DMS153 (cell line): ENCODE results near the gene CPNE9.

Source experiments
- DNase-seq: peaks from one replicate; lab custom pipeline; 2025; lab: John Stamatoyannopoulos, UW

CPNE9 gene

DNA sequence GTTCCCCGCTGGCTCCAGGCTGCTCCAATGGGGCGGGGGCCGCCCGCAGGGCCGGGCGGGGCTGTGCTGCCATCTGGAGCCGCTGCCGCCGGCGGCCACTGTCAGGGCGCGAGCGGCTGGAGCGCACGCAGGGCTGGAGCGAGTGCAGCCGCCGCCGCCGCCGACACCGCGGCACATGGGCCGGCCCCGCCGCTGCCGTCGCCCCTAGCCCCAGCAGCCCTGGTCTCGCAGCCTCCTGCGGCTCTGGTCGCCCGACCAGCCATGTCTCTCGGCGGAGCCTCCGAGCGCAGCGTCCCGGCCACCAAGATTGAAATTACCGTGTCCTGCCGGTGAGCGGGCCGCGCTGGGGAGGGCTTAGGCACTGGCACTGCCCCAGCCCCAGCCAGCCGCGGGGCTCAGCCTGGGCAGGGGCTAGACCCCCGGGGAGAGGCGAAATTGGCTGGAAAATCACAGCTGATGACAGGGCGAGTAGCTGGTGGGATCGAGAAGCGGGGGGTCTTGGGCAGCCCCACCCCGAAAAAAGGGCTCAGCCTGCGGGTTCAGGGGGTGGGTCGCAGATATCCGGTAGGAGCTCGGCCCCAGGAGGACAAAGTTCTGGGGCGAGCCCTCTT, at the start of gene CPNE9:
Gene CPNE9, plus strand, starts transcription at position 98 of the 611 bp plus-strand sequence. Its CDS starts 164 bp downstream, at position 262.
- no peak for DNase-seq

DNA sequence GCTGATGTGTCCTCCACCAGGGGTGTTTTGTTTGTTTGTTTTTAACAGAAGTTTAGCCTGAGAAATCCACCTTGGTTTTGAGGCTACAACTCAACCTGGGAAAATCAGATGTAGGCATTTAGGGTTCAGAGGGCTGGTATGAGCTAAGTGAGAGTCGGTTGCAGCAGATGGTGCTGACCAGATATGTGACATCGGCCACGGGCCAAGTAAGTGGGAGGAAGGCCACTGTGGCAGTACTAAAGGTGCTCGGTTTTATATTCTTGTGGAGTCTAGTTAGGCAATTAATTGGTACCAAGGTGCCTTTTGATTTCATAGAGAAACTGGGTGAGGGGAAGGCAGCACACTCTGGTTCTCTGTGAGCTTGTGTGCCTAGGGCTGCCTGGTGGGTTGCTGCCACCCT, 43.8 kb upstream of the CPNE9 start:
- no peak for DNase-seq

DNA sequence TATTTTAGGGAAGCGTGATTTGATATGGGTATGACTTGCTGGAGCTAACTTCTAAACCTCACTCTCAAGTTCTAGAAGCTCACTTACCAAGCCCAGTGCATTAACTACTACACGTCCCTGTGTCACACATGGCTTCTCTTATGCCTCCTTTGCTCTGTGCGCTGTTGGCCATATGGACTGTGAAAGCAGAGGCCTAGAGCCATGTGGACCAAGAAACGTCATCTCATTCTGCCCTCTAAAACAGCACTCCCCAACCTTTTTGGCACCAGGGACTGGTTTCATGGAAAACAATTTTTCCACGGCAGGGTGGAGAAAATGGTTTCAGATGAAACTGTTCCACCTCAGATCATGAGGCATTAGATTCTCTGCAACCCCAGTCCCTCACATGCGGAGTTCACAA, 42.7 kb upstream of the CPNE9 start:
- no peak for DNase-seq

GRCh38 chr3:9664119-9664751, 39.4 kb upstream of the CPNE9 start:
- no peak for DNase-seq

GRCh38 chr3:9666704-9667445, 36.8 kb upstream of the CPNE9 start:
- no peak for DNase-seq

- no peak for DNase-seq
Observed at GRCh38 chr3:9669277-9669676, 34.4 kb upstream of the CPNE9 start.

DNA sequence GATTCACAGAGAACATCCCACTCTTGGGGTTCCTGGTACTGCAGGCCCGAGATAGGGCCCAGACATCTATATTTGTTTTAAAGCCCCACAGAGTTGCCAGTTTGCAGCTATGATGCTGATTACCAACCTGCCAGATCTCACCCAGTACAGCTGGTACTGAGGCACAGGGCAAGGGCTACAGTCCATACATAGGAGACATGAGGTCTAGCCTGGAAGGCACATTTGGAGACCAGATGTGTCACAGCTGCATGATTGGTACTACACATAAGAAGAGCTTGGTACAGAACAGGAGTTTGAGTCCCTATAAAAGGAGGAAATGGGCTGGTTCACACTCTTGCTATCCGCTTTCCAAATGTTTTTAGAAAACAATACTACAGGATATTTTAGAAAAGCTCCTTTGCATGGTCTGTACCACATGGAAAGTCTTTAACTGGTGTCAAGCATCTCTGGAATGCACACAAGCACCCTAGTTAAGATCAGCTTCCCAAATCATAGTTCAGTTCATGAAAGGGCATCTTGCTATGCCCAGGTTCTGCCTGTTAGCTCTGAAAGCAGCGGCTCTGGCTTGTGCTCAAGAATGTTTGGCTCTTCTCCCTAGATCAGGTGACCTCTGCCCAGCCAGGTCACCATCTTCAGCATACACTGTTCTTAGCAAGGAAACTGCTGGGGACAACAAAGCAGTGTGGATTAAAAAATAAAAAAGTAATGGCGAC, 33.8 kb upstream of the CPNE9 start:
- DNase-seq = no peak

DNA sequence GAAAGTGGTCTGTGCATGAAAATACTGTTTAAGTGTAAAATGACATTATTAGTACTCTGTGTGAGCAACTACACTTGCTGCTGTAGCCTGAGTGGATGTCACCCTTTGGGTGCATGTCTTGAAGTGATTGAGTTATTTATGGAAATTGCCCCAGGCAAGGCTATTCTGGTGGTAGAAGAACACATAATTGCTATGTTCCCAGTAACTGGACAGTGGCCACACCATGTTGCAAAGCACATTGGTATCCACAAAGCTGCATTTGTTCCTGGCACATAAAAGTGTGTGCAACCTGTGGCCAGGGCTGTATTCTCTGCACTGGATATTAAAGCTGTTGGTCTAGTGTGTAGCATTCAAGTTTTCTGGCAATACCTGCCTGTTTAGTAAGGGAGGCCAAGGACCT, 30.6 kb upstream of the CPNE9 start:
- DNase-seq = no peak

DNA sequence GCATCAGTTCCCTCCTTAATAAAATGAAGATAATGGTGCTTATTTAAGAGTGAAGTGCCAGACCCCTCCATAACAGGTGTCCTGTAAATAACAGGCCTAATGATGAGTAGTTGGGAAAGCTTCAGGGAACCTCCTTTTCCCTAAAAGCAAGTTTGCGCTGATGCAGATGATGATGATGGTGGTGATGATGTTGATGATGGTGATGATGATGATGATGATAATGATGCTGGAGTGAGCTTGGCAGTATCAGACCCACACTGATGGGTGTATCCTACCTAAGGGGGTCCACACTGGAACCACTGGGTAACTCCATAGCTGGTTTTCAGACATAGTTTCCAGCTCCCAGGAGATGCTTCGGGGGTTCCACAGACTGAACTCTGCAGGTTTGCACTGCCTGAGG, 29.9 kb upstream of the CPNE9 start:
- no peak for DNase-seq

DNA sequence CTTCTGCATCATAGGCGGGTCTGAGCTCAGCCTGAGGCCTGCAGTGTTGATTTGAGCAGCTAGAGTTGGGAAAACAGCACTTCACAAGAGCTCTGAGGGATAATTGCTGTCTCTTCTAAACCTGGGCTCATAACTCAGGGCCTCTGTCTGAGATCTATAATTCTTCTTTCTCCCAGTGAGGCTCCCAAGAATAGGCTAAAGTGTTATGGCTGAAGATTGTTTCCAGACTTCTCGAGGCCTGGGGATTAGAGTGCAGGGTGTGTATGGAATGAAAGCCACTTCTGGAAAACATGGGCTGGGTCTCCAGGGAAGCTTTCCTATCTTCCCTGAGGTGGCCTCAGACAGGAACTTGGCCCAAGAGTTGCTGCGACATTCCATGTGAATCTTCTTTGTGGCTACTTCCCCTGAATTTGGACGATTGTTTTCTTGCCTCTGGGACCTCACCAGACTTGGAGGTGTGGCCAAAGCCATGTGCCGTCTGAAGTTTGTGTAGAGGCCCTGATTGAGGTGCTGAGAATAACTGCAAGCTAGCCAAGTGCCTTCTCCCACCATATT, 27.8 kb upstream of the CPNE9 start:
- DNase-seq = no peak

DNA sequence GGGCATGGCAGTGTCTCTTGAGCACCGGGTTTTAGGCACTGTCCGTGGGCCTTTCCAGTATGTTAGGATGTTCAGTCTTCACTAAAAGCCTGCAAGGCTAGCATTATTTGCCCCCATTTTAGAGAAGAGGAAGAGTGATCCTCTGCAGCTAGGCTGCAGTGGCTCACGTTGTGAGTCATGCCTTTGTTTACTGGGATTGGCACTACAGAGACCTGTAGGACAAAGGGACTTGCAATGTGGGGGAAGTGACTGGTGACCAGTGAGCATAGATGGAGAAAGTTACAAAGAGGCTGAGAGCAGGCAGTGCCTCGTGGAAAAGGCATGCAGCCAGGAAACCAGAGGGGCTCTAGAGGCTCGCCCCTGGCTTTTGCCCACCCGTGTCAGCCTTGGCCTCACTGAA, 26.8 kb upstream of the CPNE9 start:
- no peak for DNase-seq

DNA sequence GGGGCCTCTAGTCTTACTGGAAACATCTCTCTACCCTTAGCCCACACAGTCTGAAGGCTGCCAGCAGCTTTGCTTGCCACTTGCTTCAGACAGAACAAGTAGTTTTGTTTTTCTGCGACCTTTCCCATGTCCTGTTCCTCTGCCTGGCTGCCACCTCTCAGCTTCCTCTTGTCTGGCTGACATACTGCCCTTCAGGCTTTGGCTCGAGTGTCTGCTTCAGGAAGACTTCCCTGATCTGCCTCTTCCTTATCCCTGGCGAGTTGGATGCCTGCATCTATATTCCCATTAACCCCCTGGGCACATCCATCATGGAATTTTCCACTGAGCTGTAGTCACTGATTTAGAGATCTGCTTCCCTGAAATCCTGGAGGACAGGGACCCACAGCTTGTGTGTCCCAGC, 25.1 kb upstream of the CPNE9 start:
- DNase-seq = no peak

DNA sequence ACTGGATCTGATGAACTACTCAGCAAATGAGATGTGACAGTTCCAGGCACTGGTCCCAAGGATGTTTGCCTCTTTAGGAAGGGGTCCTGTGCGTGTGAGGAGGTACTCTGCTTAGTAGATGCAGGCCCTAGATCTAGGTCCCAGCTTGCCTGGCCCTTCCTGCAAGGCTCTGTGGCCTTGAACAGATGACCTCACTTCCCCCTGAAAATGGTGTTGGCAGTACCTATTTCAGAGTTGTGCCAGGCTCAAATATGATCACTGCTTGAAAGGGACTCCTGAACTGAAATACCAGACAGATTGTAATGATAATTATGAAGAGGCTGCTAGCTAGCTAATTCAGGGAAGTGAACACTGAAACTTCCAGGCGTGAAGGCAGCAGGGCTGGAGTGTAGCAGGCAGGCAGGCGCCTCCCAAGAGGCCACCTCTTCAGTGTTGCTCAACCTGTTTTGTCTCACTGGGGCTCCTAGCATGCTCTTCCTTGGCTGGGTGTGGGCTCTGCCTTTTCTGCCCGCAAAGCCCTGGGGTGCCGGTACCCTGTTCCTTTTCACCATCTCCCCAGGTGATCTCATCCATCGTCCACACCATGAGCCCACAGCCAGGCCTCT, 24.1 kb upstream of the CPNE9 start:
- no peak for DNase-seq

DNA sequence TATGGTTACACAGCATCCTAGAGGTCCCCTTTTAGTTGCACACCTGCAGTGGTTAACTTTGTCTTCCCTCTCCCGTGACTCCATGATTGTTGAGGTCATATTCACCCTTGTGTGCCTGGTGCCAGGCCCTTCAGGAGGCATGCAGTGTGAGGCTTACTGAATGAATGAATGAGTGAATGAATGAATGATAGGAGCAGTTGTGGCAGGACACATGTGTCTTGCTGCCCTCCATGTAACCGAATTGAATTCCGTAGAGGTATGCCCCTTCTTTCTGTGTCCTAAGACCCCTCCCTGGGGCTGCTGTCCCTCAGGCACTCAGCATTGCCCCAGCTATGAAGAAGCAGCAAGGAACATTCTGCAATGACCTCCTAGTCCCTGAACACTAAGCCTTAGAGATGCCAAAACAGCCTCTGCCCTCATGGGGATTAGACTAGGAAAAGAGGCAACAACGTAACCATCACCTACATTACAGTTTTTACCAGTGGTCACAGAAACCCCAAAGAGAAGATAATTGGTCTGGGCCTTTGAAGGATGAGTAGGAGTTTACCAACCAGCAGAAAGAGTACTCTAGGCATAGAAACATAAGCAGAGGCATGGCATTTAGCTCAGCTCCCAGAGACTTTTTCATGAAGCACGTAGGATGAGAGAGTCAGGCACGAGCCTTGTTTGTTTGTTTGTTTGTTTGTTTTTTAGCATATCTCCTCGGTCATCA, 22.5 kb upstream of the CPNE9 start:
- DNase-seq = no peak

GRCh38 chr3:9681723-9682081, 21.9 kb upstream of the CPNE9 start:
- no peak for DNase-seq

DNA sequence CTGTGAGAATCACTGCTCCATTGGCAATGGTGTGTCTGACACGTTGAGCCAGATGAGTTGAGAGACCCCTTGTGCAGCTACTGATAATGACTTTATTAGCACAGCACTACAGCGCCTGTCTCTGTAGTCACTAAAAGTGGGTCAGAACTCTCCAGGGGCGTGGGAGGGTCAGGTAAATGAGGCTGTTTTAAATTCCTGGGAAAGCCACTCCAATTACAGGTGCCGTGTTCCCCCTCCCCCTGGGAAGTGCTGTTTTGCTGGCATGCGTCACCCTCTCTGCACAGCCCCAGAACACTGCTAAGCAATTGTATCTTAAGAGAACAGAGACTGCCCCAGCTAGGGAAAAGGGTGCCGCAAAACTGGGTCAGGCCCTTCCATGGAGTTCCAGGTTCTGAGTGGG, 21.5 kb upstream of the CPNE9 start:
- no peak for DNase-seq

DNA sequence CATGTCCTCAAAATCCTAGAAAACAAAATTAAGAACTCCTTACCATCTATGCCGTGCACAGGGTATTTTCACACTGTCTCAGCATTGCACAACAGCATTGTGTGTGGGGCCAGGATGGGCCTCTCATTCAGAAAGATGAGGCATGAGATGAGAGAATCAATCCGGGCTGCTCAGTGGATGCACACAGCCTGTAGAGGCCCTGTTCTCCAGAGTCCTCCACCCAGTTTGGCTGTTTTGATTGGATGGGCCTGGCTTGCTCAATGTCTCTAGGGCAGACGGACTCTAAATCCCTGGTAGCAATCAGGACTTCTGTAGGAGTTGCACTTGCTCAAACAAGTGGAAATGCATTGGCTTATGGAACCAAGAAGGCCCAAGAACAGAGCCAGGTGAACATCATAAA, 20.2 kb upstream of the CPNE9 start:
- no peak for DNase-seq

- DNase-seq = no peak
Observed at GRCh38 chr3:9685216-9686049, 18.2 kb upstream of the CPNE9 start.

DNA sequence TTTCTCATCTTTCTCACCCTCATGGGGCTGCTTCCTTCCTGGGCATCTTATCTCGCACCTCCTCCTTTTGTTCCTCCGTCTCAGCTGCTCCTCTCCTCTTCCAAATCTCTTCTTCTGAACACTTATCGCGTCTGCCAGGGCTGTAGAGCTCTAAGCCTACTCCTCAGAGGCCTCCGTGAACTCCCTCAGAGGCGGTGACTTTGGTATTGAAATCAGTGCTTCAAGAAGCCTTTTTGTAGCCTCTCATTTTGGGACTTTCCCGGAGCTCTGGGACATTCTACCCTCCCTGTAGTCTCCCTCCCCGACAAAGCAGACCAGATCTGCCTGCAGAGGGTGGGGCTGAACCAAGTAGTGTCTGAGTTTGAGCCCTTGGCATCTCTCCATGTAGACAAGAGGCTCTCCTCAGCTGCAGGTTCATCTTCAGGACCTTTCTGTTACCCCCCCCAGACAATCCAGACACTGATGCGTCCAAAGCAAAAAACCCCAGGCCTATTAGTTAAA, 17.5 kb upstream of the CPNE9 start:
- DNase-seq = no peak

DNA sequence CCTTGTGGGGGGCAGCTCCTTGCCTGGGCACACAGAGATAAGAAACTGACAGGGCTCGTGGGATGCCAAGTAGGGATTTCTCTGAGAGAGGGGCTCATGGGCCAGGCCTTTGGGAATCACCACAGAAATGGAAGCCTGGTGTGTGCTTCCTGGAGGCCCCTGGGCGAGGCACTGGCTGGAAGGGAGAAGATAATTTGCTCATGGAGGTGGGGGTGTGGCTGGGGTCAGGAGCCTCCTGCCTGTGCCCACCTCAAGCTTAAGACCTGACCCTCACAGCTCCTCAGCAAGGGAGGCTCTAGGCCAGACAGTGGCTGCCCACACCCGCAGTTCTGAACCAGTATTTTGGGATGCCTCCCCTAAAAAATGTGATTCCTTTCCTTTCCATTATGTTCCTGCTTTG, 16.9 kb upstream of the CPNE9 start:
- no peak for DNase-seq
